IMR-90 (cell line): ENCODE measurements around the gene SNED1. TPM values are rescaled to one million over a fixed set of nuclear protein-coding genes. Genes with fewer than 3 reads are reported as not detected.

Experiments
- ATAC-seq: fragments of 200-7000 bp; cut with Tn5 transposase; 2 replicates; pipeline ENCODE4 v1.9.1; 2020; ENCODE audit warnings: low read depth, mild to moderate bottlenecking, moderate library complexity
- BruUV-seq: library from RNA; stranded (reverse); fragments of 400-500 nt; replicated peaks from 2 replicates; lab custom pipeline; 2021; lab: Mats Ljungman, UMichigan
- CTCF ChIA-PET: fragments of 300-600 bp; formaldehyde crosslinking; extraction: SDS; loops from one replicate; lab custom pipeline; 2021; ENCODE audit warnings: antibody characterized with exemption; lab: Yijun Ruan, JAX
- POLR2A ChIA-PET: fragments of 300-600 bp; sonication (Branson Sonifier 250); formaldehyde crosslinking; loops from one replicate; lab custom pipeline; 2022; ENCODE audit warnings: antibody characterized with exemption; ENCODE audit not compliant: unreplicated experiment; lab: Charles Lee
- DNase-seq: peaks from one replicate; pipeline ENCODE4 v3.0.0; 2013
- H2AFZ ChIP-seq: replicated peaks from 2 replicates; pipeline ENCODE3; 2013; ENCODE audit warnings: low read length, mild to moderate bottlenecking; ENCODE audit not compliant: poor library complexity
- H2AK5ac ChIP-seq: 2 replicates; pipeline ENCODE4 v1.6.1; 2013; ENCODE audit warnings: low read depth, low read length, inconsistent platforms
- H2AK9ac ChIP-seq: replicated peaks from 2 replicates; pipeline ENCODE3; 2013; ENCODE audit warnings: mild to moderate bottlenecking, low read depth, low read length, moderate library complexity; ENCODE audit not compliant: poor library complexity
- H2BK120ac ChIP-seq: 2 replicates; pipeline ENCODE4 v1.6.1; 2013; ENCODE audit warnings: low read depth, low read length, inconsistent platforms
- H2BK15ac ChIP-seq: 3 replicates; pipeline ENCODE4 v1.6.1; 2013; ENCODE audit warnings: low read depth, low read length, inconsistent platforms
- H2BK20ac ChIP-seq: 2 replicates; pipeline ENCODE4 v1.6.1; 2013; ENCODE audit warnings: low read depth, mild to moderate bottlenecking, inconsistent platforms, low read length, moderate library complexity
- H2BK5ac ChIP-seq: 2 replicates; pipeline ENCODE4 v1.6.1; 2013; ENCODE audit warnings: mild to moderate bottlenecking, low read depth, low read length, inconsistent platforms; ENCODE audit not compliant: poor library complexity, severe bottlenecking
- H3K14ac ChIP-seq: replicated peaks from 2 replicates; pipeline ENCODE4 v1.6.1; 2013; ENCODE audit warnings: low read depth, low read length, inconsistent platforms
- H3K18ac ChIP-seq: 2 replicates; pipeline ENCODE4 v1.6.1; 2013; ENCODE audit warnings: low read depth, low read length, control low read depth
- H3K23ac ChIP-seq: 2 replicates; pipeline ENCODE4 v1.6.1; 2013; ENCODE audit warnings: low read depth, low read length, inconsistent platforms
- H3K27ac ChIP-seq: 2 replicates; pipeline ENCODE4 v1.5.1; 2013; ENCODE audit warnings: mild to moderate bottlenecking, control low read depth, low read length; ENCODE audit not compliant: insufficient read depth
- H3K27me3 ChIP-seq: 2 replicates; pipeline ENCODE4 v1.6.1; 2013; ENCODE audit warnings: low read length; ENCODE audit not compliant: control insufficient read depth, insufficient read depth
- H3K36me3 ChIP-seq: 2 replicates; pipeline ENCODE4 v1.6.1; 2013; ENCODE audit warnings: low read length, mixed read lengths; ENCODE audit not compliant: control insufficient read depth, insufficient read depth
- H3K4ac ChIP-seq: 2 replicates; pipeline ENCODE4 v1.6.1; 2013; ENCODE audit warnings: low read depth, low read length, inconsistent platforms
- H3K4me1 ChIP-seq: 2 replicates; pipeline ENCODE4 v1.6.1; 2013; ENCODE audit warnings: low read length, mixed read lengths; ENCODE audit not compliant: control insufficient read depth, insufficient read depth
- H3K4me2 ChIP-seq: 2 replicates; pipeline ENCODE4 v1.6.1; 2013; ENCODE audit warnings: low read depth, mild to moderate bottlenecking, control low read depth, low read length, moderate library complexity
- H3K4me3 ChIP-seq: 2 replicates; pipeline ENCODE4 v1.5.1; 2013; ENCODE audit warnings: low read depth, mild to moderate bottlenecking, control low read depth, low read length, moderate library complexity; ENCODE audit not compliant: insufficient read depth
- H3K56ac ChIP-seq: 2 replicates; pipeline ENCODE4 v1.6.1; 2013; ENCODE audit warnings: low read length, inconsistent platforms; ENCODE audit not compliant: insufficient read depth; ENCODE audit errors: extremely low read depth
- H3K79me1 ChIP-seq, 2 experiments: 2 replicates each; pipeline ENCODE4 v1.6.1; 2013; ENCODE audit warnings: low read length in 2 of 2, inconsistent platforms in 1 of 2, low read depth in 1 of 2
- H3K9ac ChIP-seq: 2 replicates; pipeline ENCODE4 v1.6.1; 2013; ENCODE audit warnings: low read depth, low read length, control low read depth
- H3K9me1 ChIP-seq: 2 replicates; pipeline ENCODE4 v1.6.1; 2013; ENCODE audit warnings: low read length, inconsistent platforms; ENCODE audit not compliant: insufficient read depth
- H3K9me3 ChIP-seq: 2 replicates; pipeline ENCODE4 v1.6.1; 2013; ENCODE audit warnings: low read length; ENCODE audit not compliant: control insufficient read depth, insufficient read depth
- H4K20me1 ChIP-seq: 2 replicates; pipeline ENCODE4 v1.6.1; 2013; ENCODE audit warnings: low read length, inconsistent platforms; ENCODE audit not compliant: insufficient read depth
- H4K5ac ChIP-seq: 2 replicates; pipeline ENCODE4 v1.6.1; 2013; ENCODE audit warnings: mild to moderate bottlenecking, low read depth, low read length, control low read depth
- H4K8ac ChIP-seq, 2 experiments: 2 replicates each; pipeline ENCODE4 v1.6.1; 2013; ENCODE audit warnings: low read depth in 2 of 2, low read length in 2 of 2, control low read depth in 1 of 2, inconsistent platforms in 1 of 2
- H4K91ac ChIP-seq: 2 replicates; pipeline ENCODE4 v1.6.1; 2013; ENCODE audit warnings: low read depth, low read length, inconsistent platforms; ENCODE audit not compliant: insufficient read depth
- BHLHE40 ChIP-seq: fragments of 150-350 bp; IDR thresholded peaks from 2 replicates; pipeline ENCODE4 v1.6.1; 2016; ENCODE audit warnings: mild to moderate bottlenecking, low read depth, low read length
- CEBPB ChIP-seq: IDR thresholded peaks from 2 replicates; pipeline ENCODE4 v1.6.1; 2012; ENCODE audit warnings: low read depth, low read length, improper control_type of control experiment
- CHD1 ChIP-seq: IDR thresholded peaks from 2 replicates; pipeline ENCODE4 v1.6.1; 2012; ENCODE audit warnings: low read depth, low read length, improper control_type of control experiment
- FOS ChIP-seq: fragments of 150-350 bp; IDR thresholded peaks from 2 replicates; pipeline ENCODE4 v1.6.1; 2016; ENCODE audit warnings: low read depth, low read length
- MAFK ChIP-seq: IDR thresholded peaks from 2 replicates; pipeline ENCODE4 v1.6.1; 2012; ENCODE audit warnings: low read depth, low read length, improper control_type of control experiment
- MAZ ChIP-seq: IDR thresholded peaks from 2 replicates; pipeline ENCODE4 v1.6.1; 2012; ENCODE audit warnings: low read depth, mild to moderate bottlenecking, low read length, improper control_type of control experiment, moderate library complexity, borderline replicate concordance
- MXI1 ChIP-seq: IDR thresholded peaks from 2 replicates; pipeline ENCODE4 v1.6.1; 2012; ENCODE audit warnings: low read depth, mild to moderate bottlenecking, low read length, moderate library complexity, borderline replicate concordance
- NFE2L2 ChIP-seq: fragments of 150-350 bp; IDR thresholded peaks from 2 replicates; pipeline ENCODE4 v1.6.1; 2016; ENCODE audit warnings: low read depth, mild to moderate bottlenecking, low read length
- POLR2A ChIP-seq: IDR thresholded peaks from 2 replicates; pipeline ENCODE4 v1.6.1; 2012; ENCODE audit warnings: mild to moderate bottlenecking, low read depth, low read length
- RAD21 ChIP-seq: IDR thresholded peaks from 2 replicates; pipeline ENCODE4 v1.6.1; 2012; ENCODE audit warnings: low read length, improper control_type of control experiment
- RFX5 ChIP-seq: IDR thresholded peaks from 2 replicates; pipeline ENCODE4 v1.8.0; 2012; ENCODE audit warnings: low read depth, mild to moderate bottlenecking, low read length, moderate library complexity
- SMC3 ChIP-seq: fragments of 150-350 bp; IDR thresholded peaks from 2 replicates; pipeline ENCODE4 v1.6.1; 2016; ENCODE audit warnings: low read depth, mild to moderate bottlenecking, antibody characterized with exemption, low read length, moderate library complexity
- WGBS, 2 experiments: methylation state at CpG; one replicate each; pipeline versions ENCODE4 v1.1.5 to v1.1.7; 2013; ENCODE audit warnings: missing lambda C conversion rate in 2 of 2; ENCODE audit not compliant: insufficient read length in 1 of 2; ENCODE audit errors: extremely low coverage in 2 of 2; 5-methylcytosine and 5-hydroxymethylcytosine counted together
- dilution Hi-C: fragments of 300-500 bp; cut with HindIII; formaldehyde crosslinking; loops from one replicate; pipeline ENCODE4 v1.14.3; 2018; ENCODE audit warnings: low sequenced_read_pairs; ENCODE audit not compliant: unreplicated experiment
- in situ Hi-C: fragments of 300-500 bp; cut with MboI; formaldehyde crosslinking; loops from 3 replicates; pipeline ENCODE4 v1.14.3; 2019; ENCODE audit warnings: low sequenced_read_pairs, inconsistent platforms, mixed read lengths
- intact Hi-C: fragments of 100-400 bp; cut with micrococcal nuclease; formaldehyde crosslinking; loops from 2 replicates; pipeline ENCODE4 v1.10.0; 2022
- polyA plus RNA-seq, 3 experiments: library from polyadenylated mRNA; depleted of rRNA; stranded (reverse); fragments of >200 nt; gene quantifications; 2 replicates each; pipeline ENCODE4 v1.2.3, GENCODE V29; 2012; ENCODE audit warnings: low replicate concordance in 1 of 3
- total RNA-seq: library from RNA; depleted of rRNA; stranded (reverse); fragments of >200 nt; gene quantifications from 2 replicates; pipeline ENCODE4 v1.2.3, GENCODE V29; 2012
- TF ChIP-seq, protein P1 (sequence below): fragments of 150-350 bp; IDR thresholded peaks from 2 replicates; pipeline ENCODE4 v1.6.1; 2017; ENCODE audit warnings: mild to moderate bottlenecking, antibody characterized with exemption, low read length, low read depth
- TF ChIP-seq, protein P2 (sequence below): fragments of 150-350 bp; IDR thresholded peaks from 2 replicates; pipeline ENCODE4 v1.6.1; 2016; ENCODE audit warnings: low read depth, mild to moderate bottlenecking, low read length, moderate library complexity, borderline replicate concordance

SNED1 gene
- total and polyA plus RNA-seq, 2 of the 4 experiments (the other 2 are of a cell fraction), result 1.1 to 3.4 TPM

DNA sequence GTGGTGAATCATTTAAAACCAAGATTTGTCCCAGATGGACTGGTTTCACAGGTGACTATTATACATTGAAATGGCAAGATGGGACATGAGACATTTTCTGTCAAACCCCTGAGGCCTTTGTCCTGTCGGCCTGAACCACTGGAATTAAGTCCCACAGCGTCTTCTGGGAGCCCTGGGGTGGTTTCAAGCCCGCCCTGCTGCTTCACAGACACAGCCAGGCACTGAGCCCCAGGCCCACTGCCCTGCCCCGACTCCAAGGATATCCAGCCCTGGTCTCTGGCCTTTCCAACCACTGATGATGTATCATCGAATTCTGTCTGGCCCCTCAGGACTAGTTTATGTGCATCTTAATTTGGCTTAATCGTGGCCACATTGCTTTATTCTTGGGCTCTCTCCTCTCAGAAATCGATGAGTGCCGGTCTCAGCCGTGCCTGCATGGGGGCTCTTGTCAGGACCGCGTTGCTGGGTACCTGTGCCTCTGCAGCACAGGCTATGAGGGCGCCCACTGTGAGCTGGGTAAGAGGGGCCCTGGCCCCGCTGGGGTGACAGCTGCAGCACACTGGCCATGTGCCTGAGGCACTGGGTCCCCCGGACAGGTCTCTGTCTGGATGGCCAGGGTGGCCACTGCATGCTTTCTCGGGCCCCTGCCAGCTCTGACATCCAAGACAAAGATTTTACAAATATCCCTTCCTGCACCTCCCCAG, 64.1 kb downstream of the SNED1 start:
- no peak overlapping the region for H3K23ac ChIP-seq
- H3K9me3 ChIP-seq, result no peaks in the 10 kb centered on the region
- ChIA-PET CTCF (no interaction called here), POLR2A (no interaction called here)
- H3K36me3 ChIP-seq, result peaks cover 6% of the 10 kb centered on the region; the same call in 1 of the 2 replicates
- no peaks in the 10 kb centered on the region for H3K79me1 ChIP-seq
- H2AK9ac ChIP-seq, result no peak overlapping the region
- H2BK20ac ChIP-seq, result no peak overlapping the region
- H2BK15ac ChIP-seq, result no peak overlapping the region
- no peak overlapping the region for H2AK5ac ChIP-seq
- H3K27ac ChIP-seq, result no peak overlapping the region
- no peaks in the 10 kb centered on the region for H3K9me1 ChIP-seq
- no peak overlapping the region for H3K4ac ChIP-seq
- H4K20me1 ChIP-seq, result no peaks in the 10 kb centered on the region
- WGBS, 2 experiments, result 78% methylated on average over 9 of the region's 15 CpGs; no CpG with 5 or more reads in 1 of the 2 experiments
- DNase-seq (no peak), ATAC-seq (no peak)
- H3K14ac ChIP-seq, result no peak overlapping the region
- no peak overlapping the region for H4K91ac ChIP-seq
- intact Hi-C loops (loop anchor here (5.0 kb wide), 1 partner anchor 150 kb away; no protein-coding TSS in a partner anchor), in situ Hi-C loops (no loop called here), dilution Hi-C loops (no loop called here)
- H2BK120ac ChIP-seq, result no peak overlapping the region
- no peak overlapping the region for H3K4me3 ChIP-seq
- TF ChIP-seq CEBPB (no peak), NFE2L2 (no peak), MAZ (no peak), MAFK (no peak), MXI1 (no peak), BHLHE40 (no peak), RFX5 (no peak), RAD21 (no peak), SMC3 (no peak), FOS (no peak), CHD1 (no peak), POLR2A (no peak)
- TF ChIP-seq, protein P1, sequence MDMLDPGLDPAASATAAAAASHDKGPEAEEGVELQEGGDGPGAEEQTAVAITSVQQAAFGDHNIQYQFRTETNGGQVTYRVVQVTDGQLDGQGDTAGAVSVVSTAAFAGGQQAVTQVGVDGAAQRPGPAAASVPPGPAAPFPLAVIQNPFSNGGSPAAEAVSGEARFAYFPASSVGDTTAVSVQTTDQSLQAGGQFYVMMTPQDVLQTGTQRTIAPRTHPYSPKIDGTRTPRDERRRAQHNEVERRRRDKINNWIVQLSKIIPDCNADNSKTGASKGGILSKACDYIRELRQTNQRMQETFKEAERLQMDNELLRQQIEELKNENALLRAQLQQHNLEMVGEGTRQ, result no peak
- TF ChIP-seq, protein P2, sequence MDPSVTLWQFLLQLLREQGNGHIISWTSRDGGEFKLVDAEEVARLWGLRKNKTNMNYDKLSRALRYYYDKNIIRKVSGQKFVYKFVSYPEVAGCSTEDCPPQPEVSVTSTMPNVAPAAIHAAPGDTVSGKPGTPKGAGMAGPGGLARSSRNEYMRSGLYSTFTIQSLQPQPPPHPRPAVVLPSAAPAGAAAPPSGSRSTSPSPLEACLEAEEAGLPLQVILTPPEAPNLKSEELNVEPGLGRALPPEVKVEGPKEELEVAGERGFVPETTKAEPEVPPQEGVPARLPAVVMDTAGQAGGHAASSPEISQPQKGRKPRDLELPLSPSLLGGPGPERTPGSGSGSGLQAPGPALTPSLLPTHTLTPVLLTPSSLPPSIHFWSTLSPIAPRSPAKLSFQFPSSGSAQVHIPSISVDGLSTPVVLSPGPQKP, result no peak
- no peak overlapping the region for H3K9ac ChIP-seq
- no peak overlapping the region for H3K18ac ChIP-seq
- no peaks in the 10 kb centered on the region for H3K4me1 ChIP-seq
- H4K8ac ChIP-seq, result no peak overlapping the region
- no peak overlapping the region for H4K5ac ChIP-seq
- no peak overlapping the region for H2BK5ac ChIP-seq
- no peak overlapping the region for H3K4me2 ChIP-seq
- BruUV-seq, result no TSS peak
- H3K27me3 ChIP-seq, result no peaks in the 10 kb centered on the region
- H2AFZ ChIP-seq, result no peak overlapping the region
- no peak overlapping the region for H3K56ac ChIP-seq
